Keratinocyte (primary cell): ENCODE results near the gene CD63.

ENCODE experiments used
- EZH2 ChIP-seq: IDR thresholded peaks from one replicate; pipeline ENCODE4 v1.6.1; 2012; ENCODE audit warnings: inconsistent platforms, mild to moderate bottlenecking, low read length, moderate library complexity
- TF ChIP-seq, protein P1 (sequence below), 3 experiments: IDR thresholded peaks in 1 of 3; conservative IDR thresholded peaks in 1 of 3; optimal IDR thresholded peaks in 1 of 3; 2 replicates in 2 of 3; 3 replicates in 1 of 3; pipeline versions ENCODE3 to v1.5.1; 2011; ENCODE audit warnings: low read length in 3 of 3, mild to moderate bottlenecking in 3 of 3, moderate library complexity in 2 of 3, control low read depth in 1 of 3, inconsistent platforms in 1 of 3; ENCODE audit not compliant: insufficient read depth in 2 of 3; ENCODE audit errors: extremely low read depth in 1 of 3

DNA sequence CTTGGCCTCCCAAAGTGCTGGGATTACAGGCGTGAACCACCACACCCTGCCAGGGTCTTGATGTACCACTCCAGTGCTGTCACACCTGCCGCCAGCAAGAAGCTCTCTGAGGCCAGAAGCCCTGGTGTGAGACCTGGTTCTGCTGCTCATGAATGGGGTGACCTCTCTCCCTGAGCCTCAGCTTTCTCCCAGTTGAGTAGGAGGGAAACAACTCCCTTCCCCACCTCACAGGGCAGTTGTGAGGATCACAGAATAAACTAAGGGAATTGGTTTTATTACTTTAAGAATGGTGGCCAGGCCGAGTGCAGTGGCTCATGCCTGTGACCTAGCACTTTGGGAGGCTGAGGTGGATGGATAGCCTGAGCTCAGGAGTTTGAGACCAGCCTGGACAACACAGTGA is 5.8 kb upstream of the CD63 start:
- TF ChIP-seq, protein P1, sequence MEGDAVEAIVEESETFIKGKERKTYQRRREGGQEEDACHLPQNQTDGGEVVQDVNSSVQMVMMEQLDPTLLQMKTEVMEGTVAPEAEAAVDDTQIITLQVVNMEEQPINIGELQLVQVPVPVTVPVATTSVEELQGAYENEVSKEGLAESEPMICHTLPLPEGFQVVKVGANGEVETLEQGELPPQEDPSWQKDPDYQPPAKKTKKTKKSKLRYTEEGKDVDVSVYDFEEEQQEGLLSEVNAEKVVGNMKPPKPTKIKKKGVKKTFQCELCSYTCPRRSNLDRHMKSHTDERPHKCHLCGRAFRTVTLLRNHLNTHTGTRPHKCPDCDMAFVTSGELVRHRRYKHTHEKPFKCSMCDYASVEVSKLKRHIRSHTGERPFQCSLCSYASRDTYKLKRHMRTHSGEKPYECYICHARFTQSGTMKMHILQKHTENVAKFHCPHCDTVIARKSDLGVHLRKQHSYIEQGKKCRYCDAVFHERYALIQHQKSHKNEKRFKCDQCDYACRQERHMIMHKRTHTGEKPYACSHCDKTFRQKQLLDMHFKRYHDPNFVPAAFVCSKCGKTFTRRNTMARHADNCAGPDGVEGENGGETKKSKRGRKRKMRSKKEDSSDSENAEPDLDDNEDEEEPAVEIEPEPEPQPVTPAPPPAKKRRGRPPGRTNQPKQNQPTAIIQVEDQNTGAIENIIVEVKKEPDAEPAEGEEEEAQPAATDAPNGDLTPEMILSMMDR (optimal IDR thresholded peaks at IDR 0.05 in 1 of 3, IDR thresholded peaks at IDR 0.05 in 1 of 3, conservative IDR thresholded peaks at IDR 0.05 in 1 of 3; ENCODE audit: extremely low read depth in 1 of 3, insufficient read depth in 2 of 3, low read length in 3 of 3): no peak
- TF ChIP-seq EZH2: no peak
